ENCODE data around the gene RAB43.

Gene RAB43

GRCh38 chr3:129065720-129066073 lies 55.9 kb downstream of the RAB43 start:
- no peak overlapping the region for H3K9ac ChIP-seq (ENCODE audit: low read length)
- no peak overlapping the region for H3K27ac ChIP-seq (ENCODE audit: low read depth, low read length)
- no peaks in the 10 kb centered on the region for H3K36me3 ChIP-seq (ENCODE audit: control insufficient read depth, insufficient read depth, low read length)
- H3K27me3 ChIP-seq (ENCODE audit: control insufficient read depth, insufficient read depth, low read length) = no peaks in the 10 kb centered on the region
- no peaks in the 10 kb centered on the region for H3K4me1 ChIP-seq (ENCODE audit: control insufficient read depth, insufficient read depth, low read length)
- no peak overlapping the region for H3K4me3 ChIP-seq (ENCODE audit: low read depth, low read length)
- H3K9me3 ChIP-seq (ENCODE audit: control insufficient read depth, insufficient read depth, low read depth, low read length) = peaks cover 3% of the 10 kb centered on the region; the same call in 1 of the 2 replicates

DNA sequence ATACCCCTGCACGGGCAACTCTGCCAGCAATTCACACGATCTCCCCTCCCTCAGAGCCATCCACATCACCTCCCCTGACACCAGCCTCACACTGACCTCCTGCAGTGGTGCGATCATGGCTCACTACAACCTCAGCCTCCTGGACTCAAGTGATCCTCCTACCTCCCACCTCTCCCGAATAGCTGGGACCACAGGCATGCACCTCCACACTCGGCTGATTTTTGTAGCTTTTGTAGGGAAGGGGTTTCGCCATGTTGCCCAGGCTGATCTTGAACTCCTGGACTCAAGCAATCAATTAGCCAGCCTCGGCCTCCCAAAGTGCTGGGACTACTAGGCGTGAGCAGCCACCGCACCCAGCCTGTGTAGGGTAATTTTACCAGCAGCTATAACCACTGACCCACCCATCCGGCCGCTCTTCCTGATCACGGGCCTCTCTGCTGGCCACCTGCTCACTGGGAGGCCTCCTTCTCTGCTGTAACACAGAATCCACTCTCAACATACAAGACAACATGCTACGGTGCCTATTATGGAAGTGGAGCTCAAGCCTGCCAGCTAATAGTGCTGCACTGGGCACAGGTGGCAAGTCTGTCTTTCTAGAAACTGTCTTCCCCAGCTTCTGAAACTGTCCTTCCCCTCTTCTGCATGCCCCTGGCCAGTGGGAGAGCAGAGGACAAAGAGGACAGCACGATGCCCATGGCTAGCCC lies 56.4 kb downstream of the RAB43 start:
- Histone ChIP-seq H3K27me3 (ENCODE audit: control insufficient read depth, insufficient read depth, low read length) (no peaks in the 10 kb centered on the region), H3K9ac (ENCODE audit: low read length) (no peak overlapping the region), H3K9me3 (ENCODE audit: control insufficient read depth, insufficient read depth, low read depth, low read length) (peaks cover 3% of the 10 kb centered on the region; the same call in 1 of the 2 replicates), H3K4me1 (ENCODE audit: control insufficient read depth, insufficient read depth, low read length) (no peaks in the 10 kb centered on the region), H3K36me3 (ENCODE audit: control insufficient read depth, insufficient read depth, low read length) (no peaks in the 10 kb centered on the region), H3K4me3 (ENCODE audit: low read depth, low read length) (no peak overlapping the region), H3K27ac (ENCODE audit: low read depth, low read length) (no peak overlapping the region)

DNA sequence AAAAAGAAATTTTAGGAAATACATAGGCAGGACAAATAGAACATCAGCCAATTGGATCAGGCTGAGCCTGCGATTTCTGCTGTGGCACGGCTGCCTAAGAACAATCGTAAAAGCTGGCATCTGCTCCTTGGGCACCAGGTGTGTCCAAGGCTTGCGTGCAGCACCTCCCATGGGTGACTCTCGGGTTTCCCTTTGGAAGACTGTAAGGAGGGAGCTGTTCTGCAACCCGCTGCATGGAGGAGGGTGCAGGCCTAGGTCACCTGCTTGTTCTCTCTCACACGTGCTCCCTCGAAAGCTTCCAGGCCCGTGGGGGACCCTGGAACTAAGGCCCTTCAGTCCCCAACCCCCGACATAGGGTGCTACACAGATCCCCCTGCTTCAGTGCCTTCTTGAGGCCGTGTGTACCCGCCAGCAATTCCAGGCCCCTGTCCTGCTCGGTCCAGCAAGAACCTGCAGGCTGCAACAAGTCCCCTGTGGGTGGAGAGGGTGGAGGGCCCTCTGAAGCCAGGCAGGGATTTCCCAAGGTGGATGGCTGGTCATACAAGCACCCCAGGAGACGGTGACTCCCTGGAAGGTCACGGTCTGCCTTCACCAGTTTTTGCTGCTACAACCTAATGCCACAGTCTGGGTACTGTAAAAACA lies 57.6 kb downstream of the RAB43 start:
- Histone ChIP-seq H3K4me3 (ENCODE audit: low read depth, low read length) (no peak overlapping the region), H3K27me3 (ENCODE audit: control insufficient read depth, insufficient read depth, low read length) (no peaks in the 10 kb centered on the region), H3K9me3 (ENCODE audit: control insufficient read depth, insufficient read depth, low read depth, low read length) (no peaks in the 10 kb centered on the region), H3K36me3 (ENCODE audit: control insufficient read depth, insufficient read depth, low read length) (no peaks in the 10 kb centered on the region), H3K27ac (ENCODE audit: low read depth, low read length) (no peak overlapping the region), H3K4me1 (ENCODE audit: control insufficient read depth, insufficient read depth, low read length) (no peaks in the 10 kb centered on the region), H3K9ac (ENCODE audit: low read length) (no peak overlapping the region)

DNA sequence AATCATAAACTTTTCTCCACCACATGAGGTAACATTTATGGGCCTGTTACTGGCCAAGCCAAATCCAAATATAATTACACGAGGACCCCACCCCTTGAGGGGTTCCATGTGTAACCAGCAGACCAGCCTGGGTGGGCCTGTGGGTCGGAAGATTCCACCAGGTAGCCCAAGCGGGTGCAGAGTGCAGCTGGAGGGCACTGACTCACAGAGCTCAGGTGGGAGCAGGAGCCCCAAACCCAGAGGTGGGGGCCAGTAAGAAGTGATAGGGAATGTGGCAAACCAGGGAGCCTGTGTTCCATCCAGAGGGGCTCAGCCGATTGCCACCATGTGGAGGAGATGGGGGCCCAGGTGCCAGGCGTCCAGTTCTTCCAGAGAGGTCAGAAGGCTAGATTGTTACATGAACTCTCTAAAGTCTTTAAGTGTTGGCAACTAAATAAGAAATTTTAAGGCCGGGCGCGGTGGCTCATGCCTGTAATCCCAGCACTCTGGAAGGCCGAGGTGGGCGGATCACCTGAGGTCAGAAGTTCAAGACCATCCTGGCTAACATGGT lies 58.4 kb downstream of the RAB43 start:
- H3K9me3 ChIP-seq (ENCODE audit: control insufficient read depth, insufficient read depth, low read depth, low read length) = no peaks in the 10 kb centered on the region
- H3K4me1 ChIP-seq (ENCODE audit: control insufficient read depth, insufficient read depth, low read length) = no peaks in the 10 kb centered on the region
- H3K9ac ChIP-seq (ENCODE audit: low read length) = no peak overlapping the region
- no peak overlapping the region for H3K4me3 ChIP-seq (ENCODE audit: low read depth, low read length)
- H3K27ac ChIP-seq (ENCODE audit: low read depth, low read length) = no peak overlapping the region
- H3K27me3 ChIP-seq (ENCODE audit: control insufficient read depth, insufficient read depth, low read length) = no peaks in the 10 kb centered on the region
- no peaks in the 10 kb centered on the region for H3K36me3 ChIP-seq (ENCODE audit: control insufficient read depth, insufficient read depth, low read length)

- no peak overlapping the region for H3K27ac ChIP-seq (ENCODE audit: low read depth, low read length)
Measured at GRCh38 chr3:129061888-129062834, 59.4 kb downstream of the RAB43 start.

GRCh38 chr3:129061023-129061887 lies 60.3 kb downstream of the RAB43 start:
- Histone ChIP-seq H3K9ac (ENCODE audit: low read length) (no peak overlapping the region), H3K27me3 (ENCODE audit: control insufficient read depth, insufficient read depth, low read length) (no peaks in the 10 kb centered on the region), H3K9me3 (ENCODE audit: control insufficient read depth, insufficient read depth, low read depth, low read length) (no peaks in the 10 kb centered on the region), H3K27ac (ENCODE audit: low read depth, low read length) (no peak overlapping the region), H3K4me3 (ENCODE audit: low read depth, low read length) (no peak overlapping the region), H3K36me3 (ENCODE audit: control insufficient read depth, insufficient read depth, low read length) (no peaks in the 10 kb centered on the region), H3K4me1 (ENCODE audit: control insufficient read depth, insufficient read depth, low read length) (no peaks in the 10 kb centered on the region)

More at GRCh38 chr3:129061888-129062834, 59.4 kb downstream of the RAB43 start:
- H3K9ac ChIP-seq (ENCODE audit: low read length) = no peak overlapping the region
- no peaks in the 10 kb centered on the region for H3K9me3 ChIP-seq (ENCODE audit: control insufficient read depth, insufficient read depth, low read depth, low read length)
- H3K27me3 ChIP-seq (ENCODE audit: control insufficient read depth, insufficient read depth, low read length) = no peaks in the 10 kb centered on the region
- no peaks in the 10 kb centered on the region for H3K36me3 ChIP-seq (ENCODE audit: control insufficient read depth, insufficient read depth, low read length)
- no peaks in the 10 kb centered on the region for H3K4me1 ChIP-seq (ENCODE audit: control insufficient read depth, insufficient read depth, low read length)
- H3K4me3 ChIP-seq (ENCODE audit: low read depth, low read length) = no peak overlapping the region

- Histone ChIP-seq H3K27ac (ENCODE audit: low read depth, low read length) (no peak within 1 kb of the TSS), H3K27me3 (ENCODE audit: control insufficient read depth, insufficient read depth, low read length) (no peaks in the 10 kb centered on the region), H3K9me3 (ENCODE audit: control insufficient read depth, insufficient read depth, low read depth, low read length) (no peaks in the 10 kb centered on the region), H3K4me1 (ENCODE audit: control insufficient read depth, insufficient read depth, low read length) (no peaks in the 10 kb centered on the region), H3K36me3 (ENCODE audit: control insufficient read depth, insufficient read depth, low read length) (no peaks in the 10 kb centered on the region), H3K4me3 (ENCODE audit: low read depth, low read length) (no peak within 1 kb of the TSS), H3K9ac (ENCODE audit: low read length) (no peak within 1 kb of the TSS)
Measured at GRCh38 chr3:129060276-129061022, 61.2 kb downstream of the RAB43 start, which contains the start of gene GP9. Gene GP9, plus strand, starts transcription at chr3:129060779. Its CDS starts 961 bp downstream, at chr3:129061740.

GRCh38 chr3:129059311-129059958 lies 62.2 kb downstream of the RAB43 start:
- H3K36me3 ChIP-seq (ENCODE audit: control insufficient read depth, insufficient read depth, low read length) = no peaks in the 10 kb centered on the region
- no peak overlapping the region for H3K27ac ChIP-seq (ENCODE audit: low read depth, low read length)
- no peaks in the 10 kb centered on the region for H3K4me1 ChIP-seq (ENCODE audit: control insufficient read depth, insufficient read depth, low read length)
- no peak overlapping the region for H3K4me3 ChIP-seq (ENCODE audit: low read depth, low read length)
- H3K9ac ChIP-seq (ENCODE audit: low read length) = no peak overlapping the region
- H3K9me3 ChIP-seq (ENCODE audit: control insufficient read depth, insufficient read depth, low read depth, low read length) = no peaks in the 10 kb centered on the region
- H3K27me3 ChIP-seq (ENCODE audit: control insufficient read depth, insufficient read depth, low read length) = no peaks in the 10 kb centered on the region

- Histone ChIP-seq H3K36me3 (ENCODE audit: control insufficient read depth, insufficient read depth, low read length) (no peaks in the 10 kb centered on the region), H3K4me3 (ENCODE audit: low read depth, low read length) (no peak overlapping the region), H3K9ac (ENCODE audit: low read length) (no peak overlapping the region), H3K27me3 (ENCODE audit: control insufficient read depth, insufficient read depth, low read length) (no peaks in the 10 kb centered on the region), H3K9me3 (ENCODE audit: control insufficient read depth, insufficient read depth, low read depth, low read length) (no peaks in the 10 kb centered on the region), H3K27ac (ENCODE audit: low read depth, low read length) (no peak overlapping the region), H3K4me1 (ENCODE audit: control insufficient read depth, insufficient read depth, low read length) (0 out of 2 replicates have a peak, but pooled peaks cover under 1% of the 10 kb centered on the region)
Measured at GRCh38 chr3:129058441-129059200, 63.0 kb downstream of the RAB43 start.

Measured in HUES6 (cell line).